ENCODE data around the gene MACROD2. TPM values are rescaled to one million over a fixed set of nuclear protein-coding genes. Genes with fewer than 3 reads are reported as not detected.

The MACROD2 gene
- polyA plus RNA-seq, 1 donor (not counting 4 experiments of a cell fraction or from before 2014, with no cell fraction given): 0.71 TPM

DNA sequence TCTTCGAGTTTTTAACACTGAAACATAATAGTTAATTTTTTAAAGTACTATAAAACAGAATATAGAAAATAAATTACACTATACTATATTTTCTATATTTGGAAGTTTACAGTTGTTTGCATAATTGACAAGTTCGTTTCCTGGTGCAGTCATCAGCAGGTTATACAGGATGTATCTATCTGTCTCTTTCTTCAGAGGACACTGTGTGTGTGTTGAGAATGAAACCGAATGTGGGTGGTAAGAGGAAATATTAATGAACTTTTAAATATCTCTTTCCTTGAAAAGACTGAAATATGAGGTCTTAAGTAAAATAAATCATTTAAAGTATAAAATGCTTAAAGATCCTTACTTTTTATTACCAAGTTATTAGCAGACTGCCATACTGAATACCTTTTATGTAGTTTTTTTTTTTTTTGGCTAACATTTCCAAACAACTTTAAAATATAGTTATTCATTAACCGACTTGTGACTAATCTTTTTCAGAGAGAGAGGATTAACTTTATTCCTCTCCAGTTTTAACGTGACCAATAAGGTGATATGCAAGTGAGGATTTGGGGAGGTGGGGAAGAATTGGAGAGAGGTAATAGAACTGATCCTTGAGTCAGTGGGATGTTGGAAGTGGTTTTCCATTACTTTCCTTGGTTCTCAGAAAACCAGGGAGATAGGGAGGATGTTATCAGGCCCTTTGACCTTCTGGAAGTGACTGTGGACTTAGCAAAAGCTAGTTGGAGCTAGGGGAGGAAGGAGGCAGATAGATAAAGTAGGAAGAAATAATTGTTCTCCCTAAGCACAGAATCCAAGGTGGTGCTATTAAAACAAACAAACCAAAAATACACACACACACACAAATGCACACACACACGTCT lies 722.1 kb downstream of the MACROD2 start:
- Histone ChIP-seq H3K4me2 (ENCODE audit: control insufficient read depth, extremely low read depth, insufficient read depth, low read depth, low read length) (no peak overlapping the region), H3K9ac (ENCODE audit: control insufficient read depth, extremely low read depth, insufficient read depth, low read length) (no peak overlapping the region), H3K27me3 (ENCODE audit: control insufficient read depth, extremely low read depth, insufficient read depth, low read length) (no peaks in the 10 kb centered on the region), H3K9me3 (ENCODE audit: control insufficient read depth, low read depth, low read length) (no peaks in the 10 kb centered on the region), H3K36me3 (ENCODE audit: control insufficient read depth in 2 of 2, extremely low read depth in 1 of 2, insufficient read depth in 2 of 2, low read length in 2 of 2) (no peaks in the 10 kb centered on the region), H3K4me1 (ENCODE audit: control insufficient read depth, extremely low read depth, insufficient read depth, low read length) (peaks cover 8% of the 10 kb centered on the region), H3K79me2 (ENCODE audit: control insufficient read depth, insufficient read depth, low read length) (no peaks in the 10 kb centered on the region), H3K9me1 (ENCODE audit: control insufficient read depth, extremely low read depth, insufficient read depth, low read length) (no peaks in the 10 kb centered on the region), H3K27ac (ENCODE audit: control insufficient read depth, insufficient read depth, low read length) (no peak overlapping the region), H3K4me3 (ENCODE audit: control insufficient read depth in 2 of 3, extremely low read depth in 1 of 3, insufficient read depth in 2 of 3, low read depth in 1 of 3, low read length in 3 of 3) (no peak overlapping the region), H4K20me1 (ENCODE audit: control insufficient read depth, extremely low read depth, insufficient read depth, low read length) (no peaks in the 10 kb centered on the region), H2AFZ (ENCODE audit: control insufficient read depth, low read length) (no peak overlapping the region)
- dilution Hi-C loops (cut with MboI; ENCODE audit: extremely low pct_ligation_motif_present, low sequenced_read_pairs): loop anchor here (25.0 kb wide), 1 partner anchor 380 kb away; the partner anchor contains the start of gene FLRT3
- TF ChIP-seq, protein P1, sequence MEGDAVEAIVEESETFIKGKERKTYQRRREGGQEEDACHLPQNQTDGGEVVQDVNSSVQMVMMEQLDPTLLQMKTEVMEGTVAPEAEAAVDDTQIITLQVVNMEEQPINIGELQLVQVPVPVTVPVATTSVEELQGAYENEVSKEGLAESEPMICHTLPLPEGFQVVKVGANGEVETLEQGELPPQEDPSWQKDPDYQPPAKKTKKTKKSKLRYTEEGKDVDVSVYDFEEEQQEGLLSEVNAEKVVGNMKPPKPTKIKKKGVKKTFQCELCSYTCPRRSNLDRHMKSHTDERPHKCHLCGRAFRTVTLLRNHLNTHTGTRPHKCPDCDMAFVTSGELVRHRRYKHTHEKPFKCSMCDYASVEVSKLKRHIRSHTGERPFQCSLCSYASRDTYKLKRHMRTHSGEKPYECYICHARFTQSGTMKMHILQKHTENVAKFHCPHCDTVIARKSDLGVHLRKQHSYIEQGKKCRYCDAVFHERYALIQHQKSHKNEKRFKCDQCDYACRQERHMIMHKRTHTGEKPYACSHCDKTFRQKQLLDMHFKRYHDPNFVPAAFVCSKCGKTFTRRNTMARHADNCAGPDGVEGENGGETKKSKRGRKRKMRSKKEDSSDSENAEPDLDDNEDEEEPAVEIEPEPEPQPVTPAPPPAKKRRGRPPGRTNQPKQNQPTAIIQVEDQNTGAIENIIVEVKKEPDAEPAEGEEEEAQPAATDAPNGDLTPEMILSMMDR (optimal IDR thresholded peaks at IDR 0.05 in 1 of 3, IDR thresholded peaks at IDR 0.05 in 1 of 3, conservative IDR thresholded peaks at IDR 0.05 in 1 of 3; ENCODE audit: extremely low read depth in 1 of 3, insufficient read depth in 2 of 3, low read length in 3 of 3): no peak
- no peak for TF ChIP-seq EZH2 (IDR thresholded peaks at IDR 0.05; ENCODE audit: low read length)
- DNase-seq (ENCODE audit: low read depth, low spot score): no peak
- FAIRE-seq: no peak

DNA sequence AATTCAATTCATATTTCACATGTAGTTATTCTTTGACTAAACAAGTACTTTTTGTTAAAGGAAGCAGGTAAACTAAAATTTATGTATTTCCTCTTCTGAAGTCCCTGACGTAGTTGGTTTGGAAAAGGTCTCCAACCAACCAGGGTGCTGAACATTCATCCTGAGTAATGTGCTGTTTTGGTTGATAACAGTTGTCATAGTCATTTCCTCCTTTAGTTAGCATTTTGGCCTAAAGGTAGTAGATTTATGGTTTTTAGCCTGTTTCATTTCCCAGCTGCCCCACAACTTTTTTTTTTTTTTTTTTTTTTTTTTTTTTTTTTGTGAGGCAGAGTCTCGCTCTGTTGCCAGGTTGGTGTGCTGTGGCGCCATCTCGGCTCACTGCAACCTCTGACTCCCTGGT lies 724.9 kb downstream of the MACROD2 start:
- DNase-seq (ENCODE audit: low read depth, low spot score): no peak

More for the DNA sequence above, 724.9 kb downstream of the MACROD2 start:
- no peaks in the 10 kb centered on the region for H3K36me3 ChIP-seq (ENCODE audit: control insufficient read depth in 2 of 2, extremely low read depth in 1 of 2, insufficient read depth in 2 of 2, low read length in 2 of 2)
- no peak overlapping the region for H3K9ac ChIP-seq (ENCODE audit: control insufficient read depth, extremely low read depth, insufficient read depth, low read length)
- no peaks in the 10 kb centered on the region for H3K4me1 ChIP-seq (ENCODE audit: control insufficient read depth, extremely low read depth, insufficient read depth, low read length)
- no peak overlapping the region for H3K4me3 ChIP-seq (ENCODE audit: control insufficient read depth in 2 of 3, extremely low read depth in 1 of 3, insufficient read depth in 2 of 3, low read depth in 1 of 3, low read length in 3 of 3)
- H3K27me3 ChIP-seq (ENCODE audit: control insufficient read depth, extremely low read depth, insufficient read depth, low read length): no peaks in the 10 kb centered on the region
- H3K4me2 ChIP-seq (ENCODE audit: control insufficient read depth, extremely low read depth, insufficient read depth, low read depth, low read length): no peak overlapping the region
- no peak overlapping the region for H3K27ac ChIP-seq (ENCODE audit: control insufficient read depth, insufficient read depth, low read length)
- H4K20me1 ChIP-seq (ENCODE audit: control insufficient read depth, extremely low read depth, insufficient read depth, low read length): no peaks in the 10 kb centered on the region
- H3K9me1 ChIP-seq (ENCODE audit: control insufficient read depth, extremely low read depth, insufficient read depth, low read length): no peaks in the 10 kb centered on the region
- H3K9me3 ChIP-seq (ENCODE audit: control insufficient read depth, low read depth, low read length): no peaks in the 10 kb centered on the region
- no peak for FAIRE-seq
- TF ChIP-seq, protein P1 (optimal IDR thresholded peaks at IDR 0.05 in 1 of 3, IDR thresholded peaks at IDR 0.05 in 1 of 3, conservative IDR thresholded peaks at IDR 0.05 in 1 of 3; ENCODE audit: extremely low read depth in 1 of 3, insufficient read depth in 2 of 3, low read length in 3 of 3): no peak
- TF ChIP-seq EZH2 (IDR thresholded peaks at IDR 0.05; ENCODE audit: low read length): no peak
- no peak overlapping the region for H2AFZ ChIP-seq (ENCODE audit: control insufficient read depth, low read length)
- H3K79me2 ChIP-seq (ENCODE audit: control insufficient read depth, insufficient read depth, low read length): no peaks in the 10 kb centered on the region
- dilution Hi-C loops (cut with MboI; ENCODE audit: extremely low pct_ligation_motif_present, low sequenced_read_pairs): loop anchor here (25.0 kb wide), 1 partner anchor 383 kb away; the partner anchor contains the start of gene FLRT3
